ENCODE data around the gene DCP2.

DNA sequence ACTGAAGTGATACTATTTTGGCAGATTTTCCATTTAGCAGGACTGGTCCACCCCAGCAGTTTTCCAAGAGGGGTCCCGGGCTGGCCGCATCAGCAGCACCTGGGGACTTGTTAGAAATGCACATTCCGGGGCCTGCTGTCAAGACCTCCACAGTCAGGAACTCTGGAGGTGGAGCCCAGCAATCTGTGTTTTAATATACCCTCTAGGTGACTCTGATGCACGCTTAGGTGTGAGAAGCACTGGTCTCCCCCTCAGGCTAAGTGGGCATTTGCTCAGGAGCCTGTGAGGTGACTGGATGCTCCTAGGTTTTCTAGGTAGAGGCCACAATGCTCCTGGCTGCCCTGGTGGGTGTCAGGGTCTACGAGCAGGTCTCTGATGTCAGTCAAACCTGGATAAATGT lies 81.7 kb downstream of the DCP2 start:
- TF ChIP-seq, protein P1, sequence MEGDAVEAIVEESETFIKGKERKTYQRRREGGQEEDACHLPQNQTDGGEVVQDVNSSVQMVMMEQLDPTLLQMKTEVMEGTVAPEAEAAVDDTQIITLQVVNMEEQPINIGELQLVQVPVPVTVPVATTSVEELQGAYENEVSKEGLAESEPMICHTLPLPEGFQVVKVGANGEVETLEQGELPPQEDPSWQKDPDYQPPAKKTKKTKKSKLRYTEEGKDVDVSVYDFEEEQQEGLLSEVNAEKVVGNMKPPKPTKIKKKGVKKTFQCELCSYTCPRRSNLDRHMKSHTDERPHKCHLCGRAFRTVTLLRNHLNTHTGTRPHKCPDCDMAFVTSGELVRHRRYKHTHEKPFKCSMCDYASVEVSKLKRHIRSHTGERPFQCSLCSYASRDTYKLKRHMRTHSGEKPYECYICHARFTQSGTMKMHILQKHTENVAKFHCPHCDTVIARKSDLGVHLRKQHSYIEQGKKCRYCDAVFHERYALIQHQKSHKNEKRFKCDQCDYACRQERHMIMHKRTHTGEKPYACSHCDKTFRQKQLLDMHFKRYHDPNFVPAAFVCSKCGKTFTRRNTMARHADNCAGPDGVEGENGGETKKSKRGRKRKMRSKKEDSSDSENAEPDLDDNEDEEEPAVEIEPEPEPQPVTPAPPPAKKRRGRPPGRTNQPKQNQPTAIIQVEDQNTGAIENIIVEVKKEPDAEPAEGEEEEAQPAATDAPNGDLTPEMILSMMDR (IDR thresholded peaks at IDR 0.05), result no peak
- TF ChIP-seq POLR2AphosphoS5 (IDR thresholded peaks at IDR 0.05) (no peak), POLR2A (IDR thresholded peaks at IDR 0.05) (no peak)

Measured in suprapubic skin (tissue), 4 donors.